Keratinocyte (primary cell): ENCODE results near the gene ACBD6.

Experiments
- CTCF ChIP-seq, 3 experiments: IDR thresholded peaks in 1 of 3; conservative IDR thresholded peaks in 1 of 3; optimal IDR thresholded peaks in 1 of 3; 2 replicates in 2 of 3; 3 replicates in 1 of 3; pipeline versions ENCODE3 to v1.5.1; 2011; ENCODE audit warnings: low read length in 3 of 3, mild to moderate bottlenecking in 3 of 3, moderate library complexity in 2 of 3, control low read depth in 1 of 3, inconsistent platforms in 1 of 3; ENCODE audit not compliant: insufficient read depth in 2 of 3; ENCODE audit errors: extremely low read depth in 1 of 3
- EZH2 ChIP-seq: IDR thresholded peaks from one replicate; pipeline ENCODE4 v1.6.1; 2012; ENCODE audit warnings: inconsistent platforms, mild to moderate bottlenecking, low read length, moderate library complexity

- TF ChIP-seq CTCF (optimal IDR thresholded peaks at IDR 0.05 in 1 of 3, IDR thresholded peaks at IDR 0.05 in 1 of 3, conservative IDR thresholded peaks at IDR 0.05 in 1 of 3; ENCODE audit: extremely low read depth in 1 of 3, insufficient read depth in 2 of 3, low read length in 3 of 3): peak; percentile 65 to 77 (median 76)
- TF ChIP-seq EZH2: no peak
Observed at GRCh38 chr1:180269645-180270529, 232.5 kb downstream of the ACBD6 start.
